PFSK-1 (cell line): ENCODE measurements around the gene MYF6.

Experiments used
- POLR2AphosphoS5 ChIP-seq: IDR thresholded peaks from 2 replicates; pipeline ENCODE4 v1.6.1; 2012; ENCODE audit warnings: low read depth, mild to moderate bottlenecking, control low read depth, low read length, moderate library complexity
- SIN3A ChIP-seq: IDR thresholded peaks from 2 replicates; pipeline ENCODE4 v1.6.1; 2012; ENCODE audit warnings: mild to moderate bottlenecking, low read length, moderate library complexity, borderline replicate concordance; ENCODE audit not compliant: insufficient read depth
- TAF1 ChIP-seq: IDR thresholded peaks from 2 replicates; pipeline ENCODE4 v1.6.1; 2012; ENCODE audit warnings: low read length, control low read depth, borderline replicate concordance; ENCODE audit not compliant: insufficient read depth

- TF ChIP-seq SIN3A (no peak), POLR2AphosphoS5 (no peak), TAF1 (no peak)
Measured at GRCh38 chr12:80754274-80754673, 46.8 kb downstream of the MYF6 start.
